Measurements from ENCODE around the gene BCL7A. TPM values are rescaled to one million over a fixed set of nuclear protein-coding genes. Genes with fewer than 3 reads are reported as not detected.

The BCL7A gene
- total and polyA plus RNA-seq, 4 experiments from 2014 or later = 1.5 to 3.7 (median 2.8) TPM

DNA sequence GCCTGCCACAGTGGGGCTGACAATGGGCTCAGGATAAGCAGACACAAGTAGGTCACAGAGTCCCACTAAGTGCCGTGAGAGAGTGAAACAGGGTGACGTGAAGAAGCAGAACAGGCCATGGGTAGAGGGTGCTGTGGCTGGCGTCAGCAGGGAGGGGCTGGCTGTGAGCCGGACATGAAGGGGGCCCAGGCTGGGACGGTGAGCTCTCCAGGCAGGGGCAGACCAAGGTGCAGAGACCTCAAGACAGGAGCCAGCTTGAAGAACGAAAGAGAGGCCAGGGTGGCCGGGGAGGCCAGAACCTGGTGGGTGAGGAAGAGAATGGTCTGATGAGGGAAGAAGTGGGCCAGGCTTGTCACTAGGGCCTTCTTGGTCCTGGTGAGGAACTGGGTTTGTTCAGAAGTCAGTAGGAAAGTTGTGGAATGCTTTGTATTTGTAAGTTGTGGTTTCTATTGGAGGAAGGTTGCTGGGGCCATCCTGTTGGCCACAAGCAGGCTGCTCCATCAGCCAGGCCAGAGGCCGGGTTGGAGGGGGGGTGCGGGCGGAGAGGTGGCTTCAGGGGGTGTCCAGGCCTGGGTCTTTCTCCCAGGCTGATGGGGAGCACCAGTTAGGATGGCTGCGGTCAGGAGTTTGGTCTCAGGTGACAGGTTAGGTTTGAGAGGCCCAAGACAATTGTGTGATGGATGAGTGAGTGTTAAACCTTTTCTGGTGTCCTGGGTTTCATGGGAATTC, 35.5 kb downstream of the BCL7A start:
- CTCF ChIA-PET (ENCODE audit: partially characterized antibody) = interaction anchor here (1.0 to 8.2 kb wide), 2 partner anchors 9 to 63 kb away, joined by 3 to 186 read pairs; no protein-coding TSS in a partner anchor
- H3K27me3 Mint-ChIP-seq = no peaks in the 10 kb centered on the region
- peaks cover 0 to 7% (median 5%) of the 10 kb centered on the region in 4 donors for H3K4me1 Mint-ChIP-seq
- Histone ChIP-seq H3K4me3 (ENCODE audit: low read length in 2 of 2) (no peak overlapping the region), H3K4me1 (ENCODE audit: insufficient read depth, low read length) (peaks cover 4% of the 10 kb centered on the region), H3K36me3 (ENCODE audit: insufficient read depth, low read length) (no peaks in the 10 kb centered on the region), H3K27ac (ENCODE audit: low read depth, low read length) (no peak overlapping the region), H3K9me3 (ENCODE audit: control insufficient read depth in 1 of 2, low read length in 2 of 2) (no peaks in the 10 kb centered on the region), H3K27me3 (ENCODE audit: insufficient read depth, low read length) (no peaks in the 10 kb centered on the region)
- intact Hi-C loops (cut with micrococcal nuclease) = no loop called here
- no peaks in the 10 kb centered on the region for H3K36me3 Mint-ChIP-seq
- POLR2A ChIA-PET (ENCODE audit: partially characterized antibody) = interaction anchor here (0.6 kb wide), 1 partner anchor 1602 kb away, joined by 3 read pairs; no protein-coding TSS in a partner anchor
- peak overlapping the region in 2 of 7 donors; percentile 12 to 68 for H3K27ac Mint-ChIP-seq
- no peak for DNase-seq
- H3K4me3 Mint-ChIP-seq = no peak overlapping the region
- no peaks in the 10 kb centered on the region for H3K9me3 Mint-ChIP-seq

- intact Hi-C loops (cut with micrococcal nuclease) = no loop called here
- POLR2A ChIA-PET (ENCODE audit: partially characterized antibody) = no interaction called here
- H3K36me3 Mint-ChIP-seq = no peaks in the 10 kb centered on the region
- CTCF ChIA-PET (ENCODE audit: partially characterized antibody) = interaction anchor here (8.2 kb wide), 1 partner anchor 63 kb away, joined by 186 read pairs; no protein-coding TSS in a partner anchor
- Histone ChIP-seq H3K9me3 (ENCODE audit: control insufficient read depth in 1 of 2, low read length in 2 of 2) (no peaks in the 10 kb centered on the region), H3K4me3 (ENCODE audit: low read length in 2 of 2) (no peak overlapping the region), H3K27ac (ENCODE audit: low read depth, low read length) (no peak overlapping the region), H3K27me3 (ENCODE audit: insufficient read depth, low read length) (no peaks in the 10 kb centered on the region), H3K36me3 (ENCODE audit: insufficient read depth, low read length) (no peaks in the 10 kb centered on the region), H3K4me1 (ENCODE audit: insufficient read depth, low read length) (peaks cover 4% of the 10 kb centered on the region)
- H3K9me3 Mint-ChIP-seq = no peaks in the 10 kb centered on the region
- no peak overlapping the region for H3K4me3 Mint-ChIP-seq
- H3K27ac Mint-ChIP-seq = no peak overlapping the region
- peaks cover 0 to 7% (median 5%) of the 10 kb centered on the region in 4 donors for H3K4me1 Mint-ChIP-seq
- no peaks in the 10 kb centered on the region for H3K27me3 Mint-ChIP-seq
- no peak for DNase-seq
Measured at GRCh38 chr12:122057769-122058168, 36.1 kb downstream of the BCL7A start.

DNA sequence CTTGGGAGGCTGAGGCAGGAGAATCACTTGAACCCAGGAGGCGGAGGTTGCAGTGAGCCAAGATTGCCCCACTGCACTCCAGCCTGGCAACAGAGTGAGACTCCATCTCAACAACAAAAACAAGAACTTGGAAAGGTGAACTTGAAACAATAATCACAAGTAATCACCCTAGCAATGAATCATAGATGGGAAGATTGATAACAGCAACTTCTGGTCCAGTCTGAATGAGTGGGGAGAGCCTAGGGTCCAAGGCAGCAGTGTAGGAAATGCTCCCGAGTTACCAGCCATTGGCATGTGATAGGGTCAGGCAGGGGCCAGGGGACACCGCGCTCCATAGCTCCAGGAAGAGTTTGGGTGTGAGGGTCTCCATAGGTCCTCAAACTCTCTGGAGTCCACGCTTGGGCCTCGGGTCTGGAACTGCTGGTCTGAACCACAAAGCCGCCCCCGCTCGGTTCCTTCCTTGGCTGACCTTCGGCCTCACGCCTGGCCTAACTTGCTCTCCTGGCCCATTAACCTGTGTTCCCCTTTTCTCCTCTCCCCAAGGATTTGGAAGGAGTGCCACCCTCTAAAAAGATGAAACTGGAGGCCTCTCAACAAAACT, 37.0 kb downstream of the BCL7A start:
- H3K36me3 Mint-ChIP-seq = no peaks in the 10 kb centered on the region

DNA sequence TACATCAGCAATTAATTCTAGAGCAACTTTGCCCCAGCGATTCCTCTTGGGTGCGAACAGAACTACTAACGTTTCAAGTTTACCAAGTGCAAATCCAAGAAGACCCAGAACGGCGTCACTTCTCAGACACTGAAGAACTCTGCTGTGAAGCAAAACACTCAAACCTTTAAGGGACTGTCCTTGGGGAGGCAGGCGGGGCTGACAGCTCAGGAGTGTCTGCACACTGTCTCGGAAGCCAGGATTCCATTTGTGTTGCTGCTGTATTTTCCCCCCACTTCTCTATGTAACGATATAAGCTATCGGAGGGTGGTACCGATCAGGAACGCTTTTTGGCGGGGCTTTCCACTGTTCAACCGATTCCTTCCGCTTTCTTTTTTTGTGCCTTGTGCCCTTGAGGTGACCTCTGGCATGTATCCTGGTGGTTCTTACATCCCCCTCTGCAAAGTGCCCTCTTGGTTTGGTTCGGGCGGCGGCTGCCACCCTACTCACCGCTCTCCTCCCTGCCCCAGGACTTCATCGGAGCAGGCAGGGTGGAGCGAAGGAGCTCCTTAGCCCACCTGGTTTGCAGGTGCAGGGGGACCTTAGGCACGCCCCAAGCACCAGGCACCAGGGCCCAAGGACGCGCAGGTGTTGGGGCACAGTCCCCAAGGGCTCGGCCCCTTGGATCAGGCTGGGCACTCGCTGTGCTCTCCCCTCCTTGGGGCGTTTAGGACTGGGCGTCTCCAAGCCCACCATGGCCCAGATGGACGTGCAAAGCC, 37.7 kb downstream of the BCL7A start:
- Mint-ChIP-seq H3K27me3 (no peaks in the 10 kb centered on the region), H3K4me3 (no peak overlapping the region), H3K9me3 (no peaks in the 10 kb centered on the region), H3K4me1 (peaks cover 2 to 6% (median 4%) of the 10 kb centered on the region in 4 donors), H3K36me3 (no peaks in the 10 kb centered on the region), H3K27ac (no peak overlapping the region)
- peaks cover 4% of the 10 kb centered on the region for H3K4me1 ChIP-seq (ENCODE audit: insufficient read depth, low read length)
- H3K27ac ChIP-seq (ENCODE audit: low read depth, low read length) = no peak overlapping the region
- H3K27me3 ChIP-seq (ENCODE audit: insufficient read depth, low read length) = no peaks in the 10 kb centered on the region
- no peak overlapping the region for H3K4me3 ChIP-seq (ENCODE audit: low read length in 2 of 2)
- intact Hi-C loops (cut with micrococcal nuclease) = no loop called here
- CTCF ChIA-PET (ENCODE audit: partially characterized antibody) = interaction anchor here (1.3 to 8.2 kb wide), 2 partner anchors 22 to 61 kb away, joined by 4 to 186 read pairs; no protein-coding TSS in a partner anchor
- POLR2A ChIA-PET (ENCODE audit: partially characterized antibody) = interaction anchor here (0.8 kb wide), 1 partner anchor 19 kb away, joined by 3 read pairs; the partner anchor contains the start of gene MLXIP
- no peak for DNase-seq
- no peaks in the 10 kb centered on the region for H3K9me3 ChIP-seq (ENCODE audit: control insufficient read depth in 1 of 2, low read length in 2 of 2)
- no peaks in the 10 kb centered on the region for H3K36me3 ChIP-seq (ENCODE audit: insufficient read depth, low read length)

More for the DNA sequence above, 37.0 kb downstream of the BCL7A start:
- DNase-seq = no peak
- no peaks in the 10 kb centered on the region for H3K27me3 ChIP-seq (ENCODE audit: insufficient read depth, low read length)
- Mint-ChIP-seq H3K9me3 (no peaks in the 10 kb centered on the region), H3K4me3 (no peak overlapping the region), H3K27ac (peak overlapping the region in 1 of 7 donors; percentile 42), H3K4me1 (peaks cover 4 to 7% (median 6%) of the 10 kb centered on the region in 4 donors), H3K27me3 (no peaks in the 10 kb centered on the region)
- H3K9me3 ChIP-seq (ENCODE audit: control insufficient read depth in 1 of 2, low read length in 2 of 2) = no peaks in the 10 kb centered on the region
- ChIA-PET POLR2A (ENCODE audit: partially characterized antibody) (no interaction called here), CTCF (ENCODE audit: partially characterized antibody) (interaction anchor here (8.2 kb wide), 1 partner anchor 62 kb away, joined by 186 read pairs; no protein-coding TSS in a partner anchor)
- no peak overlapping the region for H3K4me3 ChIP-seq (ENCODE audit: low read length in 2 of 2)
- intact Hi-C loops (cut with micrococcal nuclease) = no loop called here
- no peak overlapping the region for H3K27ac ChIP-seq (ENCODE audit: low read depth, low read length)
- no peaks in the 10 kb centered on the region for H3K36me3 ChIP-seq (ENCODE audit: insufficient read depth, low read length)
- peaks cover 4% of the 10 kb centered on the region for H3K4me1 ChIP-seq (ENCODE audit: insufficient read depth, low read length)

DNA sequence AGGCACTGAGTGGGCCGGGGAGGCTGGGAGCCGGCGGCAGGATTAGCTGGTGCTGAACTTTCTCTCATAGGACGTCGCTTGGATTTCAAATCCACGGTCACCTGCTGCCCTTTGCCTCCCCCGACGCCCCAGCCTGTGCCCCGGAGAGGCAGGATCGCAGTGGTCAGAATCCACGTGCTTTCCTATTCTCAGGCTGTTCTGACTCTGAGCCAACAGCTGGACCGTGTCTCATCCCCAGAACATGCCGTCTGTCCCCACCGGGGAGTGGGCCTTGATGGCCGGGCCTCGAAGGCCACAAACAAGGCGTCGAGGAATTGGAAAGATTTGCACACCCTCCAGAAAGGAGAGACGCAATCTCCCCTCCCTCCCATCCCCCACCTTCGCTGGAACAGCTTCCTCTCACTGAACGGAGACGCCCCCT, 38.4 kb downstream of the BCL7A start:
- Mint-ChIP-seq H3K4me3 (no peak overlapping the region), H3K27me3 (no peaks in the 10 kb centered on the region), H3K36me3 (no peaks in the 10 kb centered on the region), H3K27ac (no peak overlapping the region), H3K4me1 (peaks cover 0 to 4% (median 1%) of the 10 kb centered on the region in 4 donors), H3K9me3 (no peaks in the 10 kb centered on the region)
- ChIA-PET POLR2A (ENCODE audit: partially characterized antibody) (interaction anchor here (0.8 kb wide), 1 partner anchor 18 kb away, joined by 3 read pairs; the partner anchor contains the start of gene MLXIP), CTCF (ENCODE audit: partially characterized antibody) (interaction anchor here (1.3 to 8.2 kb wide), 2 partner anchors 21 to 60 kb away, joined by 4 to 186 read pairs; no protein-coding TSS in a partner anchor)
- Histone ChIP-seq H3K9me3 (ENCODE audit: control insufficient read depth in 1 of 2, low read length in 2 of 2) (no peaks in the 10 kb centered on the region), H3K4me1 (ENCODE audit: insufficient read depth, low read length) (no peaks in the 10 kb centered on the region), H3K27me3 (ENCODE audit: insufficient read depth, low read length) (no peaks in the 10 kb centered on the region), H3K36me3 (ENCODE audit: insufficient read depth, low read length) (no peaks in the 10 kb centered on the region), H3K4me3 (ENCODE audit: low read length in 2 of 2) (no peak overlapping the region), H3K27ac (ENCODE audit: low read depth, low read length) (no peak overlapping the region)
- DNase-seq = no peak
- intact Hi-C loops (cut with micrococcal nuclease) = no loop called here

DNA sequence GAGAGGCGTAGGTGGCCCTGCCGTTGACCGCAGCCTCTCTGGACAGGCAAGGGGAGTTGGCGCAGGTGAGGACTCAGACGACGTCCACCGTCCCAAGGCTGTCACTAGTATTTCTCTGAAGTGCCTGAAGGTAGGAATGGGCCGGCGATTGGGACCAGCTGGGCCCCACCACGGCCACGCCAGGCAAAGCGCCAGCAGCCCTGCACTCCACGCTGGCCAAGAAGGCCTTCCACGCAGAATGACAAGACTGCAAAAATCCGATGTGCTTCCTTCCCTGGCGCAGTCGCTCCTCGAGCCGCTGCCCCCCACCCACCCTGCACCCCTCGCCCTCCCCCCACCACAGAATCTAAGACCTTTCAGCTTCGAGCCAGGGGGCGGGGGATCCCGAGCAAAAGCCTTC, 39.6 kb downstream of the BCL7A start:
- H3K27me3 Mint-ChIP-seq = no peaks in the 10 kb centered on the region
- H3K9me3 Mint-ChIP-seq = no peaks in the 10 kb centered on the region
- POLR2A ChIA-PET (ENCODE audit: partially characterized antibody) = no interaction called here
- intact Hi-C loops (cut with micrococcal nuclease) = no loop called here
- Histone ChIP-seq H3K27ac (ENCODE audit: low read depth, low read length) (no peak overlapping the region), H3K4me3 (ENCODE audit: low read length in 2 of 2) (no peak overlapping the region), H3K27me3 (ENCODE audit: insufficient read depth, low read length) (no peaks in the 10 kb centered on the region), H3K9me3 (ENCODE audit: control insufficient read depth in 1 of 2, low read length in 2 of 2) (no peaks in the 10 kb centered on the region), H3K36me3 (ENCODE audit: insufficient read depth, low read length) (no peaks in the 10 kb centered on the region), H3K4me1 (ENCODE audit: insufficient read depth, low read length) (no peaks in the 10 kb centered on the region)
- no peaks in the 10 kb centered on the region for H3K36me3 Mint-ChIP-seq
- DNase-seq = no peak
- no peak overlapping the region for H3K4me3 Mint-ChIP-seq
- no peak overlapping the region for H3K27ac Mint-ChIP-seq
- peaks cover 0 to 4% (median 1%) of the 10 kb centered on the region in 4 donors for H3K4me1 Mint-ChIP-seq
- CTCF ChIA-PET (ENCODE audit: partially characterized antibody) = interaction anchor here (8.2 kb wide), 1 partner anchor 59 kb away, joined by 186 read pairs; no protein-coding TSS in a partner anchor

All from CD4-positive, alpha-beta memory T cell (primary cell).